PC-9 (cell line): ENCODE data around the gene SCGB2B2.

Experiments used
- CTCF ChIP-seq: fragments of 200-600 bp; sonication (generic); conservative IDR thresholded peaks from 2 replicates; pipeline ENCODE4 v1.6.1; 2017; ENCODE audit warnings: mixed run types, antibody characterized with exemption, mild to moderate bottlenecking, moderate library complexity
- EZH2 ChIP-seq: fragments of 200-600 bp; sonication (generic); IDR thresholded peaks from 2 replicates; pipeline ENCODE4 v1.8.0; 2017; ENCODE audit warnings: antibody characterized with exemption, low read depth

- TF ChIP-seq CTCF (no peak), EZH2 (no peak)
These were observed 7.7 kb downstream of the SCGB2B2 start for GRCh38 chr19:34669305-34669704.
